ENCODE measurements around the gene CCL28.
"Not testable (repeated sequence)": the region's sequence is repeated elsewhere in the genome, so short reads cannot be mapped to it uniquely, and the experiment has no call there.

CCL28 gene

GRCh38 chr5:43410414-43410813, 1.8 kb downstream of the CCL28 start:
- no peak for DNase-seq

GRCh38 chr5:43409809-43410271, 2.4 kb downstream of the CCL28 start:
- DNase-seq = no peak

- not testable (repeated sequence) for DNase-seq
Observed at GRCh38 chr5:43402524-43403066, 9.6 kb downstream of the CCL28 start.

- no peak for DNase-seq
Observed at GRCh38 chr5:43401827-43402226, 10.4 kb downstream of the CCL28 start.

- no peak for DNase-seq
Observed at GRCh38 chr5:43400082-43400481, 12.1 kb downstream of the CCL28 start.

GRCh38 chr5:43396762-43397304, 15.4 kb downstream of the CCL28 start:
- peak in 11 of 51 donors; percentile 0 to 24 (median 5) for DNase-seq

- DNase-seq = no peak
Observed at GRCh38 chr5:43390471-43390870, 21.7 kb downstream of the CCL28 start.

GRCh38 chr5:43389679-43390329, 22.4 kb downstream of the CCL28 start:
- peak in 23 of 51 donors; percentile 0 to 77 (median 15) for DNase-seq

GRCh38 chr5:43386960-43387362, 25.2 kb downstream of the CCL28 start:
- peak in 1 of 51 donors; percentile 19 for DNase-seq

GRCh38 chr5:43376496-43377140, 35.6 kb downstream of the CCL28 start:
- no peak for DNase-seq

GRCh38 chr5:43371821-43372220, 40.4 kb downstream of the CCL28 start:
- no peak for DNase-seq

GRCh38 chr5:43370352-43370751, 41.8 kb downstream of the CCL28 start:
- no peak for DNase-seq

GRCh38 chr5:43369651-43370050, 42.5 kb downstream of the CCL28 start:
- no peak for DNase-seq

GRCh38 chr5:43367909-43368669, 44.1 kb downstream of the CCL28 start:
- no peak for DNase-seq

- no peak for DNase-seq
Observed at GRCh38 chr5:43367453-43367852, 44.7 kb downstream of the CCL28 start.

GRCh38 chr5:43366680-43367246, 45.4 kb downstream of the CCL28 start:
- DNase-seq = not testable (repeated sequence)

GRCh38 chr5:43365155-43365554, 47.0 kb downstream of the CCL28 start:
- DNase-seq = not testable (repeated sequence)

GRCh38 chr5:43363445-43364152, 48.6 kb downstream of the CCL28 start:
- no peak for DNase-seq

- DNase-seq = no peak
Observed at GRCh38 chr5:43362725-43363435, 49.3 kb downstream of the CCL28 start.

GRCh38 chr5:43358726-43359125, 53.5 kb downstream of the CCL28 start:
- no peak for DNase-seq
